Glomerular endothelial cell (primary cell): ENCODE results near the gene MEGF8. TPM values are rescaled to one million over a fixed set of nuclear protein-coding genes. Genes with fewer than 3 reads are reported as not detected.

Source experiments
- DNase-seq: peaks from one replicate; pipeline ENCODE4 v3.0.0-alpha.2; 2011; ENCODE audit warnings: low read depth, low spot score; ENCODE audit errors: extremely low read depth
- total RNA-seq: library from RNA; depleted of rRNA; stranded (reverse); fragments of >200 nt; gene quantifications from 2 replicates; pipeline ENCODE4 v1.2.3, GENCODE V29; 2015

MEGF8 gene
- total RNA-seq, result 69.2 and 81.6 TPM in 2 replicates

DNA sequence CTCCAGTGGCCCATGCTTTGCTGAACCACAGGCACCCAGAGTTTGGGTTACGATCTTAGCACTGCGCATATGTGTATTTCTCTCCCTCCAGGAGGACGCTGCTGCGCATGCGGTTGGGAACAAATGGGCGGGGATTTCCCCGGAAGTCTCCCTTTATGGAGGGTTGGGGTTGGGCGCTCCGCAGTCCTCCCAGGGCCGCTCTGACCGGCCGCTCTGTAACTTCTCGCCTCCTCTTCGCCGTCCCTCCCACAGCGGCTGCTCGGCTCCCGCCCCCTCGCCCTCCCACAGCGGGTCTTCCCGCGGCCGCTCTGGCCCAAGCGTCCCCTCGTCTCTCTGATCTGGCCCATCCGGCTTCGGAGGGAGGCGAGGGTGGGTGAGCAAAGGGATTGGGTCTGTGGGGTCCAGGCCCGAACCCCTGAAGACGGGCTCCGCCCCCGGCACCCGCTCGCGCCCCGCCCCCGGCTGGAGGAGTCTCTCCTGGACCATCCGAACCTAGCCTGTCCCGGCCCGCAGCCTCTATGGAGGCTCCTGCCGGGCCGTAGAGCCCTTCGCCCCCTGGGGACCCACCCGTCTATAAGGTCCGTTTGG lies at the start of gene MEGF8:
Gene MEGF8 (plus strand): TSS at position 328 of the 588 bp plus-strand sequence. CDS start 609 bp downstream, outside the sequence.
- peak; percentile 96 for DNase-seq

- DNase-seq, result no peak
Observed at GRCh38 chr19:42276284-42276683, 49.2 kb upstream of the MEGF8 start.

GRCh38 chr19:42276821-42277220 lies 48.6 kb upstream of the MEGF8 start:
- no peak for DNase-seq

DNA sequence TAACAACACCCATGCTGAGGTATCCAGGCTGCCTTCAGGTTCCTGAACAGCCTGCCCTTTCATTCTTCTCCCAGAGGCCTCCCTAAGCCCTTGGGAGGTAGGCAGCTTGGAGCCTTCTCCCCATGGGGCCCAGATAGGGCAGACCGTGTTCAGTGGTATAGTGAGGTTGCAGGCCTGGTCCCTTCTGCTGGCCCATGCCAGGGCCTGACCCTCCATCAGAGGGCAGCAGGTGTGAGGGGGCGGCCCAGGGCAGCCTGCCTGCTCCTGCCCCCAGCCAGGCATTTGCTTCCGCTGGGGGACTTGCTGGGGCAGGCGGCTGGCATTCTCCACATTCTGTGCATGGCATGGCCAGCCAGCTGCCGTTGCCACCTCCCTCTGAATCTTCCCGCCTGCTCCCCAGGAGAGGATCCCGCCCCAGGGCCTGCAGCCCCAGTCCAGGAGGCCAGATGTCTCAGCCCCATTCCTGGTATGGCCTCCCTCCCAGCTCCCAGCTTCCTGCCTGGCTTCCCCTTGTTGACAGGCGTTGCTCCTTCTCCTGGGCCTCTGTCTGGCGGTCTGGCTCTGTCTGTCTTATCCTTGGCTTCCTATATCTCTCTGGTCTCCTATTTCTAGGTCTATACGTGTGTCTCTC lies 47.5 kb upstream of the MEGF8 start:
- no peak for DNase-seq

- DNase-seq, result no peak
Observed at GRCh38 chr19:42278452-42279154, 46.8 kb upstream of the MEGF8 start.

- no peak for DNase-seq
Observed at GRCh38 chr19:42279155-42279901, 46.1 kb upstream of the MEGF8 start.

GRCh38 chr19:42279902-42280814 lies 45.3 kb upstream of the MEGF8 start:
- DNase-seq, result no peak

DNA sequence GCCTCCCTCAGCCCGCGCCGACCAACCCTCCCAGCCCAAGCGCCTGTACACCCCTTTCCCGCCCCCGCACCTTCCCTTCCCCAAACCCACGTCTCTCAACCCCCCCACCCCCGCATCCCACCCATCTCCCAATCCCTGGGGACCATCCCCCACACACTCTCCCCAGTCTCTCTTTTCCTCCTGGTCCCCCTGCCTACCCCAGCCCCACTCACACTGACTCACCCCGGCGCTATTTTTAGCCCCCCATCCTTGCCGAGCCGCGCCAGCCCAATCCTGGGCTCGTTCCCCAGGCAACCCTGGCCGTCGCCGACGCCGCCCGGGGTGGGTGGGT lies 44.7 kb upstream of the MEGF8 start:
- DNase-seq, result no peak

GRCh38 chr19:42281146-42281826 lies 44.1 kb upstream of the MEGF8 start:
- no peak for DNase-seq

DNA sequence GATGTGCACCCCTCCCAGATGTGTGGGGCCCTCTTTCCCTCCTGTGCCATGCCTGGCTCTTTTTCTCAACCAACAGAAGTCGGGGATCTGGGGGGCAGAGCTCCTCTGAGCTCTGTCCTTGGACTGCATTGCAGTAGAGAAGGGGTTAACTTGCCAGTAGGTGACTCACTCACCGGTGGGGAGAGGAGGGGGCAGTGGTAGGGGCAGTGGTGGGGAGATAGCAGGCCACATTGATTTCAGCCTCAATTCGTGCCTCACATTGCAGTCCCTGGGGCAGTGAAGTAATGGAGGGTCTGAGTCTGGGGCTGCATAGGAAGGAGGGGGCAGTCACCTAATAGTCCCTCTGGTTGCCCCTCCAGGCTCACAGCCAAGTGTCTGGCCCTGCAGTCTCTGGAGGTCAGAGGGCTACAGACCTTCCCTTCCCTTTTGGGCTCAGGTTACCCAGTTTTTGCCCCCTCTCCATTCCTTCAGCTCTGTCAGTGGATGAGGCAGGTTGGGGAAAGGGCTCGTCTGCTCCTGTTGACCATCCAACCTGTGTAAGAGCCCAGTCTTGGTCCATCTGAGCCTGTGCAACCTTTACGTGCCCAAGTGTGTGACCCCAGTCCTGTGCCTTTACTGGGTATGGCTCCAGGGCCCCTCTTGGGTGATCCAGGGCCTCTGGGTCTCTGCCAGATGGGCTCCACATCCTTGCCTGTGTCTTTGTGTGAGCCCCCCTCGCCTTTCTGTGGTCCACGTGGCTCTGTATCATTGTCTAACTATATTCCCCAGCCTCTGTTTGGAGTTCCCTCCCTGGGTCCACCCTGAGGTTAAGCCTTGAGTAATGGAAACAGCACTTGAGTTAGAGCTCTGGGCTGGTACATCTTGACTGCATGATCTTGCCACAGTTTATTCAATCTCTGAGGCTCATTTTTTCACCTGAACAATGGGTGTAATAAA lies 43.3 kb upstream of the MEGF8 start:
- no peak for DNase-seq

- no peak for DNase-seq
Observed at GRCh38 chr19:42282819-42283187, 42.6 kb upstream of the MEGF8 start.

GRCh38 chr19:42283188-42284065 lies 42.0 kb upstream of the MEGF8 start:
- DNase-seq, result no peak

- no peak for DNase-seq
Observed at GRCh38 chr19:42284066-42284501, 41.4 kb upstream of the MEGF8 start.

DNA sequence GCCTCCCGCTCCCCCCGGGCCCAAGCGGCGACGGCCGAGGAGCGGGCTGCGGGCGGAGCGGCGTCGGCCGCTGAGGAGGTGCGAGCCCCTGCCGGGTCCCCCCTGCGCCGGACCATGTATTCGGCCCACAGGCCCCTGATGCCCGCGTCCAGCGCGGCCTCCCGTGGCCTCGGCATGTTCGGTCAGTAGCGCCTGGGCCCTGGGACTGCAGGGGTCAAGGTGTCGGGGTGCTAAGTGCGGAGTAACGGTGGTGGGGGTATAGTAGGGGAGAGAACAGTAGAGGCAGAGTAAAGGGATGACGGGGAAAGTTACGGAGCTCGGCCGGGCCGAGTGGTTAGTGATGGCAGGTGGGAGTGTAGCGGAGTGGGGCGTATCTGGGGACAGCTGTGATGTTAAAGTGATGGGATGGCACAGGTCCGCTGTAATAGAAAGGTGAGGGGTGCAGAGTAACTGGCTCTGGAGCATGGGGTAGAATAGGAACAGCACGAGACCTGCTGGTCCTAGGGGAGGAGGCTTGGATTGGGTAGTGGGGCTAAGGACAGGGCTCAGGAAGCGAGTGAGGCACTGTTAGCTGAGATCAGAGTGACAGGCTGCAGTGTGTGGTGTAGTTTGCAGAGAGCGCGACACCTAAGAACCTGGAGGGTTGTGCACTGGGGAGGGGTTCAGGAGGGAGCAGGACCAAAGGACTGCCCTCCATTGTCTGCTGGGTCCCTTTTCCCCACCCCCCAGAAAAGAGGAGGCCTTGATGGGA lies 40.7 kb upstream of the MEGF8 start:
- DNase-seq, result no peak

DNA sequence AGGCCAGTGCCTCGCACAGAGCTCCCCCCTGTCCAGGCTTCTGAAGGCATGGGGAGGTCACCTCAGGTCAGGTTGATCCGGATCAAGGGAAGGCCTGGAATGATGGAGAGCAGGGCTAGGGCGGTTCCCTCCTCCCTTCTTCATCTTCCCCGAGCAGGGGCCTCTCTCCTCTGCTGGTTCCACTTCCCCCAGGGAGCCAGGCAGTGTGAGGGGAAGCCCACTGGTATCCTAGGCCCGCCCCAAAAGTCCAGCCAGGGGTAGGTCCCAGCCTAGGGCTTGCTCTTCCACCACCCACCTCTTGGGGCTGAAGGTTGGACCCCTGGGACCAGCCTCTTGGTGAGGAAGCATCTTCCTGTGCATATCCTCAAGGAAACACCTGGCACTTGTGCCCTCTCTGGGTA lies 39.9 kb upstream of the MEGF8 start:
- no peak for DNase-seq

GRCh38 chr19:42285988-42286348 lies 39.5 kb upstream of the MEGF8 start:
- DNase-seq, result no peak

DNA sequence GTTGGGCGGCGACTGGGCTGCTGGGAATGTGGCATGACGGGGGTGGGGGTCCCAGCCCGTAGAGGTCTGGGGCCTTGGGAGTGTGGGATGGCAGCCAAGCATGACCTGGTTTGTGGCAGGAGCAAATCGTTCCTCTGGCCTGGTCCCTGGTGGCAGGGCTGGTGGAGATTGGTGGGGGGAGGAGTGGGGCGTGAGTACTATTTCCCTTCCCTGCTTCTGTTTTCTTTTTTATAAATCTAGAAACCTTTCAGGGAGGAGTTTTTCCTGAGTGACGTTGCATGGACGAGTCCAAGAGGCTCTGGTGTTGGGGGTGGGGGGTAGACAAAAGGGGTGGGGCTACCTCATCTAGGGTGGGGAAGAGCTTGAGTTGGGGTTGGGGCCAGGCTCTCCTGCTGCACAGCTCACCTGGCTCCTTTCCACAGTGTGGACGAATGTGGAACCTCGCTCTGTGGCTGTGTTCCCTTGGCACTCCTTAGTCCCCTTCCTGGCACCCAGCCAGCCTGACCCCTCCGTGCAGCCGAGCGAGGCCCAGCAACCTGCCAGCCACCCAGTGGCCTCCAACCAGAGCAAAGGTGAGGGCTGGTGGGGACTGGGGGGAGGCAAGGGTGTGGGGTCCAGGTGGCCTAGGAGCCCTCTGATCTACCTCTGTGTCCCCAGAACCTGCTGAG lies 39.0 kb upstream of the MEGF8 start:
- DNase-seq, result no peak
